Neural cell (in vitro differentiated cells): ENCODE measurements around the gene MRC1. TPM values are rescaled to one million over a fixed set of nuclear protein-coding genes. Genes with fewer than 3 reads are reported as not detected.

Experiments
- H2AFZ ChIP-seq: fragments of 200-600, 300-800 bp; sonication (generic), shearing (Covaris generic); 2 replicates; pipeline ENCODE4 v1.6.0; 2014; ENCODE audit warnings: low read depth, mild to moderate bottlenecking, antibody characterized with exemption, low read length, moderate library complexity
- H3F3A ChIP-seq: fragments of 200-600 bp; shearing (Covaris generic); 2 replicates; pipeline ENCODE4 v1.6.1; 2016; ENCODE audit warnings: mild to moderate bottlenecking, moderate library complexity, mixed read lengths, antibody characterized with exemption, low read length; ENCODE audit not compliant: insufficient read depth, poor library complexity, severe bottlenecking
- H3K27ac ChIP-seq: fragments of 200-600, 300-800 bp; sonication (generic), shearing (Covaris generic); 2 replicates; pipeline ENCODE4 v1.5.1; 2014; ENCODE audit warnings: mild to moderate bottlenecking, low read length, moderate library complexity
- H3K27me3 ChIP-seq: fragments of 300-800, 200-600 bp; sonication (generic), shearing (Covaris generic); 2 replicates; pipeline ENCODE4 v1.6.0; 2014; ENCODE audit warnings: mild to moderate bottlenecking, low read depth, low read length, moderate library complexity; ENCODE audit not compliant: insufficient read depth
- H3K36me3 ChIP-seq: fragments of 300-800, 200-600 bp; sonication (generic), shearing (Covaris generic); 2 replicates; pipeline ENCODE4 v1.5.1; 2014; ENCODE audit warnings: mild to moderate bottlenecking, antibody characterized with exemption, low read length, moderate library complexity; ENCODE audit not compliant: insufficient read depth
- H3K4me2 ChIP-seq: fragments of 300-800, 200-600 bp; sonication (generic), shearing (Covaris generic); 2 replicates; pipeline ENCODE4 v1.6.0; 2014; ENCODE audit warnings: mild to moderate bottlenecking, low read length
- H3K4me3 ChIP-seq: fragments of 300-800, 200-600 bp; sonication (generic), shearing (Covaris generic); 2 replicates; pipeline ENCODE4 v1.5.1; 2014; ENCODE audit warnings: mild to moderate bottlenecking, low read length, moderate library complexity
- H3K79me2 ChIP-seq: fragments of 200-600 bp; shearing (Covaris generic); replicated peaks from 2 replicates; pipeline ENCODE4 v1.6.0; 2014; ENCODE audit warnings: mild to moderate bottlenecking, low read length, moderate library complexity; ENCODE audit not compliant: insufficient read depth
- H3K9ac ChIP-seq: fragments of 300-800, 200-600 bp; sonication (generic), shearing (Covaris generic); 2 replicates; pipeline ENCODE4 v1.6.1; 2016; ENCODE audit warnings: mild to moderate bottlenecking, low read length, mixed read lengths
- H3K9me2 ChIP-seq: fragments of 200-600 bp; shearing (Covaris generic); 2 replicates; pipeline ENCODE4 v1.6.1; 2016; ENCODE audit warnings: mild to moderate bottlenecking, low read length, mixed read lengths; ENCODE audit not compliant: insufficient read depth
- H3K9me3 ChIP-seq: fragments of 200-600, 300-800 bp; sonication (generic), shearing (Covaris generic); 2 replicates; pipeline ENCODE4 v1.6.1; 2016; ENCODE audit warnings: mild to moderate bottlenecking, mixed run types, low read length, moderate library complexity, mixed read lengths
- H4K20me1 ChIP-seq: fragments of 200-600 bp; shearing (Covaris generic); 2 replicates; pipeline ENCODE4 v1.6.1; 2016; ENCODE audit warnings: mild to moderate bottlenecking, mixed run types; ENCODE audit not compliant: insufficient read depth
- CTCF ChIP-seq: fragments of 450-650 bp; IDR thresholded peaks from 2 replicates; pipeline ENCODE4 v1.5.1; 2014; ENCODE audit warnings: antibody characterized with exemption, mild to moderate bottlenecking, moderate library complexity; ENCODE audit not compliant: poor library complexity, severe bottlenecking
- EP300 ChIP-seq: fragments of 450-650 bp; conservative IDR thresholded peaks from 2 replicates; pipeline ENCODE4 v1.6.1; 2014; ENCODE audit warnings: antibody characterized with exemption, mild to moderate bottlenecking, moderate library complexity; ENCODE audit not compliant: poor library complexity, severe bottlenecking
- EZH2 ChIP-seq: fragments of 200-600, 300-800 bp; shearing (Covaris generic), sonication (generic); IDR thresholded peaks from 2 replicates; pipeline ENCODE4 v1.6.1; 2014; ENCODE audit warnings: antibody characterized with exemption, low read length, borderline replicate concordance, mild to moderate bottlenecking; ENCODE audit not compliant: insufficient read depth, poor library complexity, severe bottlenecking
- MXI1 ChIP-seq: fragments of 450-650 bp; conservative IDR thresholded peaks from 2 replicates; pipeline ENCODE4 v1.6.1; 2014; ENCODE audit warnings: antibody characterized with exemption, mild to moderate bottlenecking; ENCODE audit not compliant: poor library complexity, severe bottlenecking
- POLR2AphosphoS5 ChIP-seq: IDR thresholded peaks from 2 replicates; pipeline ENCODE4 v1.6.1; 2012
- RAD21 ChIP-seq: fragments of 450-650 bp; conservative IDR thresholded peaks from 2 replicates; pipeline ENCODE4 v1.6.1; 2014; ENCODE audit warnings: antibody characterized with exemption, mild to moderate bottlenecking, moderate library complexity
- SMC3 ChIP-seq: fragments of 450-650 bp; conservative IDR thresholded peaks from 2 replicates; pipeline ENCODE4 v1.6.1; 2014; ENCODE audit warnings: antibody characterized with exemption, mild to moderate bottlenecking, moderate library complexity; ENCODE audit not compliant: poor library complexity
- TAF1 ChIP-seq: IDR thresholded peaks from 2 replicates; pipeline ENCODE4 v1.6.1; 2012; ENCODE audit warnings: low read depth
- polyA plus RNA-seq: library from polyadenylated mRNA; depleted of rRNA; stranded (reverse); fragments of >200 nt; gene quantifications from 2 replicates; pipeline ENCODE4 v1.2.3, GENCODE V29; 2014
- TF ChIP-seq, protein P1 (sequence below): IDR thresholded peaks from 2 replicates; pipeline ENCODE4 v1.6.1; 2012; ENCODE audit warnings: borderline replicate concordance

MRC1 gene
- polyA plus RNA-seq, 1 donor from 2014 or later: not detected

DNA sequence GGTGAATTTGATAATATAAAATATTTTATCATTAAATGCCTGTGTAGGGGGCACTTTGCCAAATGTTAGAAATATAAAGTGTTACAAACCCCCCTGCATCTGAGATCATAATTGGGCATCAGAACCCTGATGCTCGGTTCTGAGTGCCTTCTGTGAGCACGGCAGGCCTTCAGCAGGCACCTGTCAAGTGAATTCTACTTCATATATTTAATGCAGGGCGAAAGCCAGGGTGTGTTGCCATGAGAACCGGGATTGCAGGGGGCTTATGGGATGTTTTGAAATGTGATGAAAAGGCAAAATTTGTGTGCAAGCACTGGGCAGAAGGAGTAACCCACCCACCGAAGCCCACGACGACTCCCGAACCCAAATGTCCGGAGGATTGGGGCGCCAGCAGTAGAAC, 57.2 kb downstream of the MRC1 start:
- no peak overlapping the region for H3K4me3 ChIP-seq
- H3F3A ChIP-seq: no peaks in the 10 kb centered on the region
- H3K9me3 ChIP-seq: no peaks in the 10 kb centered on the region
- no peak overlapping the region for H3K27ac ChIP-seq
- TF ChIP-seq POLR2AphosphoS5: no peak
- no peak for TF ChIP-seq EZH2
- no peak for TF ChIP-seq CTCF
- no peak for TF ChIP-seq SMC3
- TF ChIP-seq EP300: no peak
- no peak for TF ChIP-seq MXI1
- TF ChIP-seq RAD21: no peak
- TF ChIP-seq, protein P1, sequence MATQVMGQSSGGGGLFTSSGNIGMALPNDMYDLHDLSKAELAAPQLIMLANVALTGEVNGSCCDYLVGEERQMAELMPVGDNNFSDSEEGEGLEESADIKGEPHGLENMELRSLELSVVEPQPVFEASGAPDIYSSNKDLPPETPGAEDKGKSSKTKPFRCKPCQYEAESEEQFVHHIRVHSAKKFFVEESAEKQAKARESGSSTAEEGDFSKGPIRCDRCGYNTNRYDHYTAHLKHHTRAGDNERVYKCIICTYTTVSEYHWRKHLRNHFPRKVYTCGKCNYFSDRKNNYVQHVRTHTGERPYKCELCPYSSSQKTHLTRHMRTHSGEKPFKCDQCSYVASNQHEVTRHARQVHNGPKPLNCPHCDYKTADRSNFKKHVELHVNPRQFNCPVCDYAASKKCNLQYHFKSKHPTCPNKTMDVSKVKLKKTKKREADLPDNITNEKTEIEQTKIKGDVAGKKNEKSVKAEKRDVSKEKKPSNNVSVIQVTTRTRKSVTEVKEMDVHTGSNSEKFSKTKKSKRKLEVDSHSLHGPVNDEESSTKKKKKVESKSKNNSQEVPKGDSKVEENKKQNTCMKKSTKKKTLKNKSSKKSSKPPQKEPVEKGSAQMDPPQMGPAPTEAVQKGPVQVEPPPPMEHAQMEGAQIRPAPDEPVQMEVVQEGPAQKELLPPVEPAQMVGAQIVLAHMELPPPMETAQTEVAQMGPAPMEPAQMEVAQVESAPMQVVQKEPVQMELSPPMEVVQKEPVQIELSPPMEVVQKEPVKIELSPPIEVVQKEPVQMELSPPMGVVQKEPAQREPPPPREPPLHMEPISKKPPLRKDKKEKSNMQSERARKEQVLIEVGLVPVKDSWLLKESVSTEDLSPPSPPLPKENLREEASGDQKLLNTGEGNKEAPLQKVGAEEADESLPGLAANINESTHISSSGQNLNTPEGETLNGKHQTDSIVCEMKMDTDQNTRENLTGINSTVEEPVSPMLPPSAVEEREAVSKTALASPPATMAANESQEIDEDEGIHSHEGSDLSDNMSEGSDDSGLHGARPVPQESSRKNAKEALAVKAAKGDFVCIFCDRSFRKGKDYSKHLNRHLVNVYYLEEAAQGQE: no peak
- TF ChIP-seq TAF1: no peak
- H3K9me2 ChIP-seq: no peaks in the 10 kb centered on the region
- H3K27me3 ChIP-seq: no peaks in the 10 kb centered on the region
- H3K9ac ChIP-seq: no peak overlapping the region
- H2AFZ ChIP-seq: no peak overlapping the region
- no peaks in the 10 kb centered on the region for H4K20me1 ChIP-seq
- no peak overlapping the region for H3K4me2 ChIP-seq
- H3K36me3 ChIP-seq: no peaks in the 10 kb centered on the region
- no peaks in the 10 kb centered on the region for H3K79me2 ChIP-seq

GRCh38 chr10:17867056-17867455, 57.9 kb downstream of the MRC1 start:
- H4K20me1 ChIP-seq: no peaks in the 10 kb centered on the region
- H3K27ac ChIP-seq: no peak overlapping the region
- no peaks in the 10 kb centered on the region for H3K27me3 ChIP-seq
- no peak for TF ChIP-seq RAD21
- no peak for TF ChIP-seq CTCF
- no peak for TF ChIP-seq SMC3
- TF ChIP-seq TAF1: no peak
- TF ChIP-seq EP300: no peak
- TF ChIP-seq, protein P1: no peak
- no peaks in the 10 kb centered on the region for H3K79me2 ChIP-seq
- H3K9me3 ChIP-seq: no peaks in the 10 kb centered on the region
- no peaks in the 10 kb centered on the region for H3K9me2 ChIP-seq
- H3K4me3 ChIP-seq: no peak overlapping the region
- H3F3A ChIP-seq: no peaks in the 10 kb centered on the region
- no peak overlapping the region for H3K4me2 ChIP-seq
- no peaks in the 10 kb centered on the region for H3K36me3 ChIP-seq
- no peak overlapping the region for H3K9ac ChIP-seq
- H2AFZ ChIP-seq: no peak overlapping the region
